ENCODE measurements around the gene KRTAP5-1.

Gene KRTAP5-1

DNA sequence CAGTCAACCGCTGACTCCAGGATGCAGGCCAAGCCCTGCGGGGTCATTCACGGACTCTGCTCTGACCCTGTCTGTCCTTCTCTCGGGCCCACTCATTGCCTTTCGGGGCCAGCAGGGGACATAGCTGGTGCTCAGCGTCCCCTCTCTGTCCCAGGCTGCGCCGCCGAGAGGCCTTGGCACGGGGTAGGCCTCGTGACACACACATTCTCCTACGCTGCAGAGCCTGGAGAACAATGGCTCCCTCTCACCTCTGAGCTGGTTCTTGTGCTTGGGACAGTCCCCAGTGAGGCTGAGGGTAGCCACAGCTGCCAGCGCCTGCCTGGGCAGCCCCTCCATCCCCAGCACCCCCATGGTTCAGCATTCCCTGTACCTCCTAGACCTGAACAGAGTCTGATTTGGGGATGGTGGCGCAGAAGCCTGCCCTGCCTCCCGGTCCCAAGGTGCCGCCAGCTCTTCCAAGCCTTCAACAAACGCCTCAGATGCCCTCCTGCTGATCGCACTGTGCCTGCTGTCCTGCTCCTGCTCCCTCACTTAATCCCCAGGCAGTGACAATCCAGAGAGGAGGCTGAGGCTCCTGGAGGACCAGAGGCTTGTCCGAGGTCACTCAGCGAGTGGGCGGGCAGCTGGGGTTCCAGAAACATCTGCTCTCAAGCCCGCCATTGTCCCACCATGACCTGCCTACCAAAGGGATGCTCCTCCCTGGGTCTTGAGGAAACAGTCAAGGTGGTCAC lies 43.4 kb downstream of the KRTAP5-1 start:
- Histone ChIP-seq H3K27ac (replicated peaks) (no peak overlapping the region), H3K27me3 (ENCODE audit: insufficient read depth, poor library complexity, severe bottlenecking) (peaks cover 26% of the 10 kb centered on the region), H3K4me3 (replicated peaks; ENCODE audit: insufficient read depth, low read length) (no peak overlapping the region)
- no peak for DNase-seq (ENCODE audit: low read depth in 1 of 2, low spot score in 1 of 2)
- TF ChIP-seq SPI1 (IDR thresholded peaks at IDR 0.05; ENCODE audit: borderline replicate concordance, low read depth): no peak
- no peak for TF ChIP-seq GABPA (IDR thresholded peaks at IDR 0.05; ENCODE audit: low read depth)
- TF ChIP-seq, protein P1, sequence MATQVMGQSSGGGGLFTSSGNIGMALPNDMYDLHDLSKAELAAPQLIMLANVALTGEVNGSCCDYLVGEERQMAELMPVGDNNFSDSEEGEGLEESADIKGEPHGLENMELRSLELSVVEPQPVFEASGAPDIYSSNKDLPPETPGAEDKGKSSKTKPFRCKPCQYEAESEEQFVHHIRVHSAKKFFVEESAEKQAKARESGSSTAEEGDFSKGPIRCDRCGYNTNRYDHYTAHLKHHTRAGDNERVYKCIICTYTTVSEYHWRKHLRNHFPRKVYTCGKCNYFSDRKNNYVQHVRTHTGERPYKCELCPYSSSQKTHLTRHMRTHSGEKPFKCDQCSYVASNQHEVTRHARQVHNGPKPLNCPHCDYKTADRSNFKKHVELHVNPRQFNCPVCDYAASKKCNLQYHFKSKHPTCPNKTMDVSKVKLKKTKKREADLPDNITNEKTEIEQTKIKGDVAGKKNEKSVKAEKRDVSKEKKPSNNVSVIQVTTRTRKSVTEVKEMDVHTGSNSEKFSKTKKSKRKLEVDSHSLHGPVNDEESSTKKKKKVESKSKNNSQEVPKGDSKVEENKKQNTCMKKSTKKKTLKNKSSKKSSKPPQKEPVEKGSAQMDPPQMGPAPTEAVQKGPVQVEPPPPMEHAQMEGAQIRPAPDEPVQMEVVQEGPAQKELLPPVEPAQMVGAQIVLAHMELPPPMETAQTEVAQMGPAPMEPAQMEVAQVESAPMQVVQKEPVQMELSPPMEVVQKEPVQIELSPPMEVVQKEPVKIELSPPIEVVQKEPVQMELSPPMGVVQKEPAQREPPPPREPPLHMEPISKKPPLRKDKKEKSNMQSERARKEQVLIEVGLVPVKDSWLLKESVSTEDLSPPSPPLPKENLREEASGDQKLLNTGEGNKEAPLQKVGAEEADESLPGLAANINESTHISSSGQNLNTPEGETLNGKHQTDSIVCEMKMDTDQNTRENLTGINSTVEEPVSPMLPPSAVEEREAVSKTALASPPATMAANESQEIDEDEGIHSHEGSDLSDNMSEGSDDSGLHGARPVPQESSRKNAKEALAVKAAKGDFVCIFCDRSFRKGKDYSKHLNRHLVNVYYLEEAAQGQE (IDR thresholded peaks at IDR 0.05; ENCODE audit: insufficient replicate concordance, low read depth): no peak
- no peak for TF ChIP-seq CTCF (IDR thresholded peaks at IDR 0.05; ENCODE audit: insufficient read depth, low read length)
- TF ChIP-seq POLR2AphosphoS5 (IDR thresholded peaks at IDR 0.05; ENCODE audit: low read depth): no peak

GRCh38 chr11:1540074-1540473 lies 45.0 kb downstream of the KRTAP5-1 start:
- no peak for TF ChIP-seq SPI1 (IDR thresholded peaks at IDR 0.05; ENCODE audit: borderline replicate concordance, low read depth)
- no peak for TF ChIP-seq CTCF (IDR thresholded peaks at IDR 0.05; ENCODE audit: insufficient read depth, low read length)
- TF ChIP-seq GABPA (IDR thresholded peaks at IDR 0.05; ENCODE audit: low read depth): no peak
- TF ChIP-seq, protein P1 (IDR thresholded peaks at IDR 0.05; ENCODE audit: insufficient replicate concordance, low read depth): no peak
- TF ChIP-seq POLR2AphosphoS5 (IDR thresholded peaks at IDR 0.05; ENCODE audit: low read depth): no peak
- Histone ChIP-seq H3K27me3 (ENCODE audit: insufficient read depth, poor library complexity, severe bottlenecking) (peaks cover 13% of the 10 kb centered on the region), H3K4me3 (replicated peaks; ENCODE audit: insufficient read depth, low read length) (no peak overlapping the region), H3K27ac (replicated peaks) (no peak overlapping the region)
- DNase-seq (ENCODE audit: low read depth in 1 of 2, low spot score in 1 of 2): no peak

- TF ChIP-seq POLR2AphosphoS5 (IDR thresholded peaks at IDR 0.05; ENCODE audit: low read depth) (no peak), GABPA (IDR thresholded peaks at IDR 0.05; ENCODE audit: low read depth) (no peak)
- TF ChIP-seq, protein P1 (IDR thresholded peaks at IDR 0.05; ENCODE audit: insufficient replicate concordance, low read depth): no peak
- DNase-seq (ENCODE audit: low read depth in 1 of 2, low spot score in 1 of 2): no peak
- H3K27me3 ChIP-seq (ENCODE audit: insufficient read depth, poor library complexity, severe bottlenecking): no peaks in the 10 kb centered on the region
- no peak overlapping the region for H3K4me3 ChIP-seq (replicated peaks; ENCODE audit: insufficient read depth, low read length)
- no peak overlapping the region for H3K27ac ChIP-seq (replicated peaks)
These were observed 46.9 kb downstream of the KRTAP5-1 start for GRCh38 chr11:1538153-1538552.
